ENCODE results near the gene PKD2L1. TPM values are rescaled to one million over a fixed set of nuclear protein-coding genes. Genes with fewer than 3 reads are reported as not detected.

PKD2L1 gene
- total and polyA plus RNA-seq, 9 of the 15 experiments (the other 6 are each of a cell fraction or from before 2014, with no cell fraction given): not detected

DNA sequence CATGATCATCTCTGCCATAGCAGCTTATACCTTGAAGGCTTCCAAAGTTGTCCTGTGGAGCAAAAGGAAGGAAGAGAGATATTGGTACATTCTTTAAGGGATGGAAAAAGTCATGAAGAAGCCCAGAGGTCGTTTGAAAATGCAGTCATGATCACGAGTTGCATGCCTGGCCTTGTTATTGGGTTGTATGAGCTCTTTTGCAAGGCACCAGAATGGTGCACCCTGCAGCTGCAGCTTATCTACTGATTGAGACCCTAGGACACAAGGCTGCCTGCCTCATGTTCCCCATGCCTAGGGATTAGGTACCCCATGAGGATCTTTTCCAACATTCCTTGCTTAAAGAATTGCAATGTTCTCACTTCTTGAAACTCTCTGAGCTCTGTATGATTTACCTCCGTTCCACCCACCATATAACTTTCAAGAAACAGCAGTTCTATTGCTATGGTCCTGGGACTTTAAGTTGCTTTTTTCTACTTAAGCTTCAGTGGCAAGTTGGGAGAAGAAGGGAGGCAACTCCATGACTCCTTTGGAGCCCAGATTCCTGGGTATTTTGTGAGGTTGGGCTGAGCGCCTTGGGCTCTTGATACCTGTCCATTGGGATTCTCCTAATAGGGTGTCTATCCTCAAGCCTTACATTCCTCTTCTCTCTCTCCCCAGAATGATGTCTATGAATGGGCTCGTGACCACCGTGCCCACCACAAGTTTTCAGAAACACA lies 23.9 kb upstream of the PKD2L1 start:
- in situ Hi-C loops (cut with MboI): no loop called here
- intact Hi-C loops (cut with micrococcal nuclease): no loop called here
- no peak overlapping the region for H3K9ac ChIP-seq (ENCODE audit: insufficient read depth in 1 of 2, low read depth in 2 of 2, low read length in 2 of 2)
- 87% methylated on average over 4 of the region's 6 CpGs for WGBS (ENCODE audit: insufficient coverage, low coverage, missing lambda C conversion rate)
- no peak overlapping the region for H3K4me3 ChIP-seq
- peaks cover 20 to 45% of the 10 kb centered on the region in 2 experiments; a peak in 4 of 5 replicates for H3K4me1 ChIP-seq (replicated peaks in 1 of 2; ENCODE audit: control insufficient read depth in 2 of 2, insufficient read depth in 2 of 2, low read length in 2 of 2)
- H3K27me3 ChIP-seq (ENCODE audit: control insufficient read depth in 2 of 2, insufficient read depth in 2 of 2, low read length in 2 of 2): no peaks in the 10 kb centered on the region
- CTCF ChIA-PET (ENCODE audit: low intra/inter-chr PET ratio): no interaction called here
- FAIRE-seq: no peak
- H3K9me3 ChIP-seq (replicated peaks; ENCODE audit: control insufficient read depth, insufficient read depth, low read depth, low read length): no peaks in the 10 kb centered on the region
- H3K27ac ChIP-seq (ENCODE audit: extremely low read depth, low read depth, low read length): no peak overlapping the region; the same call in 2 of the 3 replicates
- H2AFZ ChIP-seq (ENCODE audit: low read depth, low read length): no peak overlapping the region
- H3K36me3 ChIP-seq (ENCODE audit: control insufficient read depth, insufficient read depth, low read length): peaks cover 92% of the 10 kb centered on the region
- no peak for ATAC-seq
- 0 out of 2 replicates have a peak overlapping the region, but pooled peaks have one; percentile 7 for H3K4me2 ChIP-seq (ENCODE audit: insufficient read depth, low read length)
- POLR2A ChIA-PET: interaction anchor here (0.5 to 2.2 kb wide), 2 partner anchors 8 to 165 kb away, joined by 3 to 6 read pairs; no protein-coding TSS in a partner anchor
- DNase-seq (ENCODE audit: extremely low read depth in 1 of 4, low spot score in 3 of 4): no peak
- peaks cover 77% of the 10 kb centered on the region for H3K79me2 ChIP-seq (ENCODE audit: control insufficient read depth, insufficient read depth, low read length)
- no TSS peak for BruUV-seq (replicated peaks)
- TF ChIP-seq RBFOX2 (IDR thresholded peaks at IDR 0.05; ENCODE audit: low read depth, low read length) (peak; percentile 35; the same call in 1 of the 2 replicates), ZNF764 (CRISPR knock-in tag; IDR thresholded peaks at IDR 0.05; ENCODE audit: low read depth) (no peak), SRF (CRISPR knock-in tag; IDR thresholded peaks at IDR 0.05) (no peak)
- TF ChIP-seq, protein P1, sequence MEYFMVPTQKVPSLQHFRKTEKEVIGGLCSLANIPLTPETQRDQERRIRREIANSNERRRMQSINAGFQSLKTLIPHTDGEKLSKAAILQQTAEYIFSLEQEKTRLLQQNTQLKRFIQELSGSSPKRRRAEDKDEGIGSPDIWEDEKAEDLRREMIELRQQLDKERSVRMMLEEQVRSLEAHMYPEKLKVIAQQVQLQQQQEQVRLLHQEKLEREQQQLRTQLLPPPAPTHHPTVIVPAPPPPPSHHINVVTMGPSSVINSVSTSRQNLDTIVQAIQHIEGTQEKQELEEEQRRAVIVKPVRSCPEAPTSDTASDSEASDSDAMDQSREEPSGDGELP (CRISPR knock-in tag; IDR thresholded peaks at IDR 0.05; ENCODE audit: borderline replicate concordance): no peak
- H4K20me1 ChIP-seq (replicated peaks; ENCODE audit: control insufficient read depth, insufficient read depth, low read length): peaks cover 47% of the 10 kb centered on the region
- no peaks in the 10 kb centered on the region for H3K9me1 ChIP-seq (ENCODE audit: control insufficient read depth, insufficient read depth, low read length)
